Ureter (tissue), 1 donor: ENCODE data around the gene CCDC158. TPM values are rescaled to one million over a fixed set of nuclear protein-coding genes. Genes with fewer than 3 reads are reported as not detected.

ENCODE experiments used
- DNase-seq: peaks from one replicate; pipeline ENCODE4 v3.0.0-alpha.2; 2020; ENCODE audit warnings: low spot score
- total RNA-seq: library from RNA; stranded (reverse); gene quantifications from one replicate; pipeline ENCODE4 v1.2.4, GENCODE V29; 2023
- donor health status: DM: yes; HTN: yes; CAD: no.

CCDC158 gene
- total RNA-seq, 1 donor from 2014 or later = 1.7 TPM

- no peak for DNase-seq
Measured at GRCh38 chr4:76280488-76281441, 140.2 kb downstream of the CCDC158 start.

DNA sequence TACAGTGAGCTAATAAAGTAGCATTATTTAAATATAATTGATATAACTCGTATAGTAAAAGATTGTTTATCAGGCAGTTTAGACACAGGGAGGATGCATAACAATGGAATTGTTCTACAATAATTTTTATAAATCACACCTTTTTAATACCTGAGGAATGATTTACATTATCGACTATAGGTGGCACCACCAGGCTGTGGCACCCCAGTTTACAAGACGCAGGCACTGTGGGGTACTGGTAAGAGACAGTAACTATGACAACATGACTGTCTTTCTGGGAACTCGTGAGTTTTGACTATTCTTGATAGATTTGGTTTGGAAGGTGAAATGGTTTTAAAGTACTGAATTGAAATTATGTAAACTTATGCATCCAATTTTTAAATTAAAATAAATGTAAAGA is 141.5 kb downstream of the CCDC158 start:
- DNase-seq = no peak

DNA sequence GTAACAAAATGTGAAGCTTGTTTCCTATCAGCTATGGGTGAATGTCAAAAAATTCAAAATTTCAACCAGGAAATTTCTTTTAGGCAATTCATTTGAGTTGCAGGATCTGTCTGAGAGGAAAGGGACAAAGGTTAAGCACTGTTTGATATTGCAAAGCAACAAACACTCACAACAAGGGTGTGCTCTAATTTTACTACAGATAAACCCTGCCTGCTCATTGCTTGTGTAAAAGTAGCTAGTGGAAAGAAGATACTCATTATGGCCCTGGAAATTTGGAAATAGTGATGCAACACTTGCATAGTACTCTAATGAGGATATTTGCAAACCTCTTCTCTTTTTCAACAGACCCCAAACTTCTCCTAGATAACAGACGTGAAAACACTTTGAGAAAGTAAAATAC is 142.4 kb downstream of the CCDC158 start:
- DNase-seq = no peak

DNA sequence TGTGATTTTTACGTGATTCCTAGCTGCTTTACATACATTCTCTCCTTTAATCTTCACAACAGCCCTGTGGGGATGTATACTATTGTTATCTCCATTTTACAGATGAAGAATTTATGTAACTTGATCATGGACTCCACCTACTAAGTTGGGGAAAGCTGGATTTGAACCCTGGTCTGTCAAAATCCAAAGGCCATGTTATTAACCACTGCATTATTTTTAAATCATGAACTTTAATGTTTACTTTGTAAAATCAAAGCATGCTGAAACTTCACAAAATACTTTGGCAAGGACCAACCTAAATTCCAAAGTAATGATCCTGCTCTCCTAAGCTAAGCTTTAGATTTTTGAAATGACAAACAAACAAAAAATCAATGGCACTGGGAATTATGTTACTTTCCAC is 143.3 kb downstream of the CCDC158 start:
- DNase-seq = no peak

DNA sequence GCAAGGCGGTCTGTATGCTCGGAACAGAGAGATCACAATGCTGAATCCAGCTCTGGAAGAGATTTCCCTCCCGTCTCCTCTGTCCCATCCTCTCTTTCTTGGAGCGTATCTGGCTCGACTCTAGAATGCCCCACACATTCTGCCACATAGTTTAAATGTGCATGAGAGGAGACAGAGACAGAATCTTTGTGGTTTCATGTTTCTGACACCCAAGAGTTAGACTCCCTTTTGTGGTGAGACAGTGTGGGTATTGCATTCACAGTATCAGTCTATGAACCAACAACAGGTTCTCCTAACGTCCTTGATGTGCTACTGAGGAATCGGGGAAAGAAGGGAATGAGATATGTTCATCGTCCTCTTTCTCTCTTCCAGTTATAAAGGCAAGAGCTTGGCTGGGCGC is 144.1 kb downstream of the CCDC158 start:
- no peak for DNase-seq

DNA sequence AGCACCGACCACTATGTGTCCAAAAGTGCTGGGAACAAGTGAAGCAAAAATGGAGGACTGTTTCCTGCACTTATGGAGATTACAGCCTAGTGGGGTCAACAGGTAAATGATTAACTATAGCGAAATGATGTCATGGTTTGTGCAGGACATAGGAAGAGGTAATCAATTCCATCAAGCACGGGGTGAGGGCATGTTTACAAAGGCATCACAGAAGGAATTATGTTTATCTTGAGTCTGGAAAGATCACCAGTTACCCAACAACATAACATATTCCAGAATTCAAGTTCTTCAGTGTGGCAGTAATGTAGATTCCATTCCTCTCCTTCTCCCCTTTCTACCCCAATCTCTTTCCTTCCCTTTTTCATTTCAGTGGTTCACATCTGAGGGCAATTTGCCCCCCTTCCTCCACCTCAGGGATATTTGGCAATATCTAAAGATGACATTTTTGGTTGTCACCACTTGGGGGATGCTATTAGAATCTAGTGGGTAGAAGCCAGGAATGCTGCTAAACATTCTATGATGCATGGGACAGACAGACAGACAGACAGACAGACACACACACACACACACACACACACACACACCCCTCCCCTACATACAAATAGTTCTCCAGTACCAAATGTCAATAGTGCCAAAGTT is 145.3 kb downstream of the CCDC158 start:
- no peak for DNase-seq

- no peak for DNase-seq
Measured at GRCh38 chr4:76272999-76273398, 147.9 kb downstream of the CCDC158 start.

GRCh38 chr4:76272582-76272981 is 148.4 kb downstream of the CCDC158 start:
- DNase-seq = no peak

GRCh38 chr4:76272073-76272472 is 148.9 kb downstream of the CCDC158 start:
- DNase-seq = no peak

GRCh38 chr4:76271248-76271647 is 149.7 kb downstream of the CCDC158 start:
- DNase-seq = no peak

DNA sequence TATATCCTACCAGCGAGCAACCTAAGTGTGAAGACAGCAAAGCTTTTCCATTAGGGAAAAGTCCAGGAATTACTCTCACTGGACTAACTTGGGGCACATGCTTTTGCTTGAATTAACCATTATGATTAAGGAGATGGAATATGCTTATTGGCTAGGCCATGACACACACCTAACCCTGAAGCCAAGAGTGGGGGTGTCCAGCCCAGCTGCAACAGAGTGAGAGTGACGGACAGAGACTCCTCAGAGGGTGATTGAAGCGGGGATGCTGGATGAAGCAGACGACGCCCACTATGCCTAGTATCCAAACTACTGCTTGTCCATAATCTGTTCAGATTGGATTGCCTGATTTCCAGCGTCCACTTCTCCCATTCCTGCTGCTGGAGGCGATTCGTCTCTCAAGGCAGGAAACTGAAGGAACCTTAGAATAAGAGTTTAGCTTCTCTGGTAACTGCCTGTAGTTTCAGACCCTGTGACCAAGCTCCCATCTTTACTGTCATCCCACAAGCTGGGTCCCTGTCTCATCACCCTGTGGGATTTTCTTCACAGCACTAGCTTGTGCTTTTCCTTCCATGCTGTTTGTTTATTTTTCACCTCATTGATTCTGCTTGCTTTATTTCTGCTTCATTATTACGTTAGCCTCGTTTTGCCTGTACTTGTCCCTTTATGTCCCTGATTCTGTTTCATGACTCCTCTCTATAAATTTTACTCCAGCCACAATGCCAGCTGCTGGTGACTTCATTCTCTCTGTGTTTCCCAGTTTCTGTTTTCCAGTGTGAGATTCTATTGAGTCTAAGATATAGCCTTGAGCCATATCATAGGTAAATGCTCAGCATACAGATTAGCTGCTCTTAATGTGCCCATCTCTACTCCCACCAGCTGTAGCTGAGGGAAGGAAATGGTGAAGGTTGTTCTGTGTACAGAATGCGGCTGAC is 150.4 kb downstream of the CCDC158 start:
- DNase-seq = no peak

- DNase-seq = no peak
Measured at GRCh38 chr4:76267811-76268210, 153.1 kb downstream of the CCDC158 start.

DNA sequence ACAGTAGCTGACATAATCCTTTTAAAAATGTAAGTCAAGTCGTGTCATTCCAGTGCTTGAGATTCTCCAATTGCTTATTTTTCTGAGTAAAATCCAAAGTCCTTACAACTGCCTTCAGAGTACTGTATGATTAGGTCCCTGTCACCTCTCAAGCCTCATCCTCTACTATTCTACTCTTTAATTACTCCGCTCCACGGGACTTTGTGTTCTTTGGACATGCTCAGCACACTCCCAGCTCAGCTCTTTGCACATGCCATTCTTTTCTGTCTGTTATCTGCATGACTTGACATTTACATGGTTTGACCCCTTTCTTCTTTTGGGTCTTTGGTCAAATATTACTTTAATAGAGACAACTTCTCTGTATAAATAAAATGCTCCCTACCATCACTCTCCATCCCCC is 154.3 kb downstream of the CCDC158 start:
- no peak for DNase-seq

GRCh38 chr4:76265631-76266218 is 155.2 kb downstream of the CCDC158 start:
- DNase-seq = no peak

Other genes starting within 250 kb of the CCDC158 start
- 228 TPM for gene SCARB2, start 207.3 kb downstream of the CCDC158 start, total RNA-seq
- gene FAM47E, start 169.4 kb downstream of the CCDC158 start, total RNA-seq = 9.6 TPM
- gene STBD1, start 114.4 kb downstream of the CCDC158 start, total RNA-seq = 6.9 TPM
- 35.5 TPM for gene SHROOM3, start 14.1 kb upstream of the CCDC158 start, total RNA-seq